ENCODE measurements around the gene DNAJB1. TPM values are rescaled to one million over a fixed set of nuclear protein-coding genes. Genes with fewer than 3 reads are reported as not detected.
A peak's percentile ranks its signal among the peaks of the same experiment; 100 is the strongest.
"Not testable (repeated sequence)": the region's sequence is repeated elsewhere in the genome, so short reads cannot be mapped to it uniquely, and the experiment has no call there.

Gene DNAJB1
- 64.1 TPM for total RNA-seq

DNA sequence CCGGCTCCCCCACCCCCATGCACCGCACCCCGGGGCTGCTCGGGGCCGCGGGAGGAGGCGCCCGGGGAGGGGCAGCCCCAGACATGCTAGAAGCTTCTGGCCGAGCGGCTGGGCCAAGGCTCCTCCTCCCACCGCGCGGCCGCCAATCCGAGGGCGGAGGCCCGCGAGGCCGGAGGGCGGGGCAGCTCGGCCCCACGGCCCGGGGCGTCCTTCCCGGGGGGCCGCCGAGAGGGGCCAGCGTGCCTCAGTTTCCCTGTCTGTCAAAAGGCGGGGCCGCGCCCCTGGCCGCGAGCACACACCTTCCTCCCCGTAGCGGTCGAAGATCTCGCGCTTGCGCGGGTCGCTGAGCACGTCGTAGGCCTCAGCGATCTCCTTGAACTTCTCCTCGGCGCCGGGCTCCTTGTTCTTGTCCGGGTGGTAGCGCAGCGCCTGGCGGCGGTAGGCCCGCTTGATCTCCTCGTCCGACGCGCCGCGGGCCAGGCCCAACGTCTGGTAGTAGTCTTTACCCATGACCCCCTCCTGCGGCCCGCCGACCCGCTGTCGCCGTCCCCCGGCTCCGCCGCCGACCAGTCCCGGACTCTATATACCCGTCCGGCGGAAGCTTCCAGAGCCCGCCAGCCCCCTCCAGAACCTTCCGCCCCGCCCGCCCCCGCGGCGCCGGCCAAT is at the start of gene DNAJB1:
Gene DNAJB1, minus strand, starts transcription at position 558 of the 666 bp plus-strand sequence. Its CDS starts 48 bp downstream, at position 510.
- peak in 2 of 3 donors; percentile 49 to 52 for DNase-seq (ENCODE audit: low read depth in 2 of 3, low spot score in 2 of 3)

DNA sequence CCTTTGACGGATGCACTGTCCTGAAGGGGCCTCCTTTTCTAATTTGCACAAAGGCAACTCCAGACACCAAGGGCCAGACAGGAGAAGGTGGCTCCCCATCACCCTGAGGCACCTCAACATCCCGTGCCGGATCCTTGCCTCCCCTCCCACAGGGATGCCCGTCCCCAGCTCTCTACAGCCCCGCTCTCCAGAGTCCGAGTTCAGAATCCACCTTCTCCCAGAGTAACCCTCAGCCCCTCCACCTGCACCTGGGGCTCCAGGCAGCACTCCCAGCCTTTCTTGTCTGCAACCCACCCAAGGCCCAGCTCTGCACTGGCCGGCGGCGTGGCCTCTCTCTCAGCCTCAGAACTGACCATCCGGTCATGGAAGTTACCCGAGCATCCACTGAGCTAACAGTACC is 48.9 kb upstream of the DNAJB1 start:
- DNase-seq (ENCODE audit: low read depth in 2 of 3, low spot score in 2 of 3): no peak

DNA sequence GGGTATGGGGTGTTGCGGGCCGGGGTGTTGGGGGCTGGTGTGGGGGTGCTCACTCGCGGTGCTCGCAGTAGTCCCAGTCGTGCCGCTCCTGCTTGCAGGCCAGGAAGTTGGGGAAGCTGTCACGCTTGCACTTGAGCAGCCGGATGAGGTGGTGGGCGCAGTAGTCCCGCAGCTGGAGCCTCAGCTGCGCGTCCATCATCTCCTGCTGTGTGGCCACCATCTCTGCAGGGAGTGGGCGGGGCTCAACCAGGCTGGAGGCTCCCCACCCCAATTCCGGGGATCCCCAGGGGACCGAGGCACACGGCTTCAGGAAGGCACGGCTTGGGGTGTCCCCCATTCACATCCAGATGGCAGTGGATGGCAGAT is 48.5 kb upstream of the DNAJB1 start:
- DNase-seq (ENCODE audit: low read depth in 2 of 3, low spot score in 2 of 3): no peak

DNA sequence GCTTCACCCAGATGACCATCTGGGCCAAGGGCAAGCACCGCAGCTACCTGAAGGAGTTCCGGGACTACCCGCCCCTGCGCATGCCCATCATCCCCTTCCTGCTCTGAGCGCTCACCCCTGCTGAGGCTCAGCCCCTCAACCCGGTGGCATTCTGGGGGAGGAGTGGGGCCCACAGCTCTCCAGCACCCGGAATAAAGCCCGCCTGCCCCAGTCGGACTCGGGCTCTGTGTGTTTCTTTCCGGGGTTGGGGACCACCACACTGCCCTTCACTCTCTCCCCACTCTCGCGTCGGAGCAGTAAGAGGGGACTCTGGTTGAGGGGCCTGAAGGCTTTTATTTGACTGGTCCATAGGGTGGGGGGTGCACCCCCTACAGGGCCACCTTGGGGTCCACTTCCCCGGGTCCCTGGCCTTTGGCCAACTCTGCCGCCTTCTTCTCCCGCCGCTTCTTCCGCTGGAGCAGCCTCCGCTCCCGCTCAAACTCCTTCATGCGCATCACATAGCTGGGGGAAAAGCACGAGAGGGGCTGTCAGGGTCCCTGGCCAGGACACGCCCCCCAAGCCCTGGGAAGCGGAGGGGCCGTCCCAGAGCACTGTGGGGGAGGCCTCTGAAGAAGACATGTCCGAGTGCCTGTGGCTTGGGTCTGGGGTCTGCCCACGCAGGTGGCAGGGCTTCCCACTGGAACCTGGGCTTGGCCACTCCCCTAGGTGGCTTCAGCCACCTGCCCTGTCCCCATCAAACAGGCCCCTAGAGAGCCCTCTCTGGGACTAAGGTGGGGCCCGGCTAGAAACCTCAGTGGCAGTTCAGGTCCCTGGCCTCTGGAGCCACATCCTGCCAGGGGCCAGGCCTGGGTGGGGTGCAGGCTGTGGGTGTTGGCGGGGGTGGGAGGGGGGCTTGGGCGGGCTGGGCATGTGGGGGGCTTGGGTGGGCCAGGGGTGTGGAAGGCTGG is 47.8 kb upstream of the DNAJB1 start:
- no peak for DNase-seq (ENCODE audit: low read depth in 2 of 3, low spot score in 2 of 3)

DNA sequence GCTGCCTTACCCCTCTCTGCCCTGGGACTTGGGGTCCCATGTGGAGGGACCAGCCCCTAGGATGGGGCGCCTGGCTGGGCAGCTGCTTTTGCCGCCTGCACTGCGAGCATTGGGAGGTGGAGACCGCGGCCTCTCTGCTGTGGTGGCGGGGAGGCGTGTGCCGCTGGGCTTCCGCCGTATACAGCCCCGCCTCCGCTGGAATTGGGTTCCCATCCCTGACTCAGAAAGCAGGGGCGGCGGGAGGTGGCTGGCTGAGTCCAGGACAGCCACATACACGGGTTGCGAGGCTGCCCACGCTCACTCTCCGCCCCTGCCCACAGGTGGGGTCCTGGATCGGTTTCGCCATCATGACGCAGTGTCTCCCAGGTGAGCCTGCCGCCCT is 47.1 kb upstream of the DNAJB1 start:
- DNase-seq (ENCODE audit: low read depth in 2 of 3, low spot score in 2 of 3): no peak

DNA sequence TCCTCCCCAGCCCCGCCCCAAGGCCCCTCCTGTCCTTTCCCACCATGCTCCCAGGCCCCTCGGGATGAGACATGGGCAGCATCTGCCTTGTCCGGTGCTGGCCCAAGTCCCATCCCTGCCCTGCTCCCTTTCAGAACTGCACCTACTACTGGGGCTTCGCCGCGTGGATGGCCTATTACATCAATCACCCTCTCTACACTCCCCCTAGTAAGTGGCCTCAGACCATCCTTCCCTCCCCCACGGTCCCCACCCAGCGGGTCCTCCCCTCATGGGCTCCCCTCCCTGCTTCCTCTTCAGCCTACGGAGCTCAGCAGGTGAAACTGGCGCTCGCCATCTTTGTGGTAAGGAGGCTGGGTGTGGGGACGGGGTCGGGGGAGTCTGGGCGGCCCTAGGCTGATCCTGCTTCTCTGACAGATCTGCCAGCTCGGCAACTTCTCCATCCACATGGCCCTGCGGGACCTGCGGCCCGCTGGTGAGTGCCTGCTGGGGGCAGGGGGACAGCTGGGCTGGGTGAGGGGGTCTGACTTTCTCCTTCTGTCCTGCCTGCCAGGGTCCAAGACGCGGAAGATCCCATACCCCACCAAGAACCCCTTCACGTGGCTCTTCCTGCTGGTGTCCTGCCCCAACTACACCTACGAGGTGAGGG is 46.6 kb upstream of the DNAJB1 start:
- not testable (repeated sequence) for DNase-seq (ENCODE audit: low read depth in 2 of 3, low spot score in 2 of 3)

DNA sequence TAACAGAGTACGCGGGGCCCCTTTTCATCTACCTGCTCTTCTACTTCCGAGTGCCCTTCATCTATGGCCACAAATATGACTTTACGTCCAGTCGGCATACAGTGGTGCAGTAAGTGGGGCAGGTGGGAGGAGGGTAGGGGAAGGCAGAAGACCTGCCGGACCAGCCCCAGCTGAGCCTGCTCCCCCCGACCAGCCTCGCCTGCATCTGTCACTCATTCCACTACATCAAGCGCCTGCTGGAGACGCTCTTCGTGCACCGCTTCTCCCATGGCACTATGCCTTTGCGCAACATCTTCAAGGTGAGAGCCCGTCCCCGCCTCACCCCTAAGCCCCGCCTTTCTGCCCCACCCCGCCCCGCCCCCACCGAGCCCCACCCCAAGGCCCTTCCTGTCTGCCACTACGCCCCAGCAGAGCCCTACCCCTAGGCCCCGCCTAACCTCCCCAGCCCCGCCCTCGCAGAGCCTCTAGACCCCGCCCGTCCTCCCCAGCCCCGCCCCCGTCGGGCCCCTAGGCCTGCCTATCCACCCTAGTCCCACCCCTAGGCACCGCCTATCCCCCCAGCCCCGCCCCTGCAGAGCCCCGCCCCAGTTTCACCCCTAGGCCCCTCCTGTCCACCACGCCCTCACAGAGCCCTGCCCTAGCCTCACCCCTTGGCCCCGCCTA is 45.9 kb upstream of the DNAJB1 start:
- peak in 2 of 3 donors; percentile 35 to 40 for DNase-seq (ENCODE audit: low read depth in 2 of 3, low spot score in 2 of 3)

DNA sequence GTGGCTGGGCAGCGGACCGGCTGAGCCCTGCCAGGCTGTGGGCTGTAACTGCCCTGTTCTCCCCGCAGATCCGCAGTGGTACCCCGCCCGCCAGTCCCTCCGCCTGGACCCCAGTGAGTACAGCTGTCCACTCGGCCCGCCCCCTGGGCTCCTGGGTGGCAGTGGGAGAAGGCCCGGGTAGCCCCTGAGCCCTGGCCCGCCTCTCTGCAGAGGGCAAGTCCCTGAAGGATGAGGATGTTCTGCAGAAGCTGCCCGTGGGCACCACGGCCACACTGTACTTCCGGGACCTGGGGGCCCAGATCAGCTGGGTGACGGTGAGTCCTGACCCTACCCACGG is 45.4 kb upstream of the DNAJB1 start:
- no peak for DNase-seq (ENCODE audit: low read depth in 2 of 3, low spot score in 2 of 3)

DNA sequence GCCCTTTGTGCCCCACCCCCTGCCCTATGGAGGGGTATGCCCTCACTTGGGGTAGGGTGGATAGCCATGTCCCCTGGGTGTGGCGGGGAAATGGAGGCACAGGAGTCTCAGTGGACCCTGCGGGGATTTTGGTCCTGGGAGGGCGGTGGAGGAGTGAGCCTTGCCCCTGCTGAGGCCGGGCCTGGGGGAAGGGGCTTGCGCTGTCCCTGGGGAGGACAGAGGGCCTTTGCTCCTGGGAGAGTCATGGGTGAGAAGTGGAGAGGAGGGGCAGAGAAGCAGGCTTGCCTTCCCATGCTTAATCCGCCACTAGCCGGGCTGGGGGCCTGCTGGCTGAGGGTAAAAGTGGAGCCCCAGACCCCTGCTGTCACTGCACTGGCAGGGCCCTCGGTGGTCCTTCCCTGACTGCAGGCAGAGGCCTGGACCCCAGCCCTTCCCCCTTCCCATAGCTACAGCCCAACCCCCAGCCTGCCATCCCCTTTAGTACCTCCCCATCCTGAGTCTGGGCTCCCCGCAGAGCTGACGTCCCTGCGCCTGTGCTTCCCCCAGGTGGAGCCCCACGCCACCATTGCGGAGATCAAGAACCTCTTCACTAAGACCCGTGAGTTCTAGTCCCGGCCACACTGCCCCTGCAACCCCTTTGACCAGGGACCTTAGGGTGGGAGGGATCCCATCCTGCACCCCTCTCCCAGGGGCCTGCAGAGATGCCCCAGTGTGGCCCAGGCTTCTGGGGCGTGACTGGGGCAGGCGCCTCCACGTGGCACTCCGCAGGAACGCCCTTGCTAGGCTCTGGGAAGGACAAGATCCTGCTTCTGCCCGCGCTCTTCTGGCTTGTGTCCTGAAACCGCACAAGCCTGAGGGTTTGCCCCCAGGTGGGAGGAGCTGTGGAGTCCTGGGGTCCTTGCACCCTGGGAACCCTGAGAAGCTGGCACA is 44.7 kb upstream of the DNAJB1 start:
- no peak for DNase-seq (ENCODE audit: low read depth in 2 of 3, low spot score in 2 of 3)

DNA sequence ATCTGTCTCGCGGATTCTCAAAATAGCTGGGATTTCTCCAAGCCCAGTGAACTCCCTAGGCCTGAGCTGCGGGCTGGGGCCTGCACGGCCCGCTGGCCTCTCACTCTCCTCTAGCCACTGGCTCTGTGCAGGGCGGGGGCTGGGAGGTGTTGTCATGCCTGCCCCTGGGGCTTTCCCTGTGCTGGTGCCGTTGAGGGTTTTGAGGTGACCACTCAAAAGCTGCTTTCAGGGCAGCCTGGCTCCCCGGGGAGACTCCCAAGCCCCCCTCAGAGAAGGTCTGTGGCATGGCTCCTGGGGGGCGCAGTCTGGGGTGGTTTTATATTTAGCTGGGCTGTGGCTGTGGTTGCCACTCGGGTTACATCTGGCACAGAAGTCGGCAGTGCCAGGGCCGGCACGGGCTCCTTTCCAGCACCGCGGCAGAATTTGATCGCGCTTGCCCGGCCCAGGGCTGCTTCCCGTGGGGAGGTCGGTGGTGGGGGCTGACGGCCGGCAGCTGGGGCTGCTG is 43.7 kb upstream of the DNAJB1 start:
- DNase-seq (ENCODE audit: low read depth in 2 of 3, low spot score in 2 of 3): no peak

DNA sequence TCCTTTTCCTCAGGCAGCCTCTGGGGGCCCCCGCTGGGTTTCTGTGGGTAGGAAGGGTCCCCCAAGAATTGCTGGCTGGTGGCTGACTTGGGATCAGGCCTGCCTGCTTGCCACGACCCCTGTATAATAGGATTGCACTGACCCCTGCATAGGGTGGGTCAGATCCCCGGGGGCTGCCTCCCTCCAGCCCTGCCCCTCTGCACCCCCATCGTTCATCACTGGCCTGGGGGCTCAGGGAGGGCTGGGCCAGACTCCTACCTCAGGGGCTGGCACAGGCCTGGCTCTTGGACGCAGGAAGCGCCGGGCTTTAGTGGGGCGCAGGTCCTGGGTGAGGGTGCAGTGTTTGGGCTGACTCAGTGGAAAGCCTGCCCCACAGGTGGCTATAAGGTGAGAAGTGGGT is 43.1 kb upstream of the DNAJB1 start:
- DNase-seq (ENCODE audit: low read depth in 2 of 3, low spot score in 2 of 3): no peak

DNA sequence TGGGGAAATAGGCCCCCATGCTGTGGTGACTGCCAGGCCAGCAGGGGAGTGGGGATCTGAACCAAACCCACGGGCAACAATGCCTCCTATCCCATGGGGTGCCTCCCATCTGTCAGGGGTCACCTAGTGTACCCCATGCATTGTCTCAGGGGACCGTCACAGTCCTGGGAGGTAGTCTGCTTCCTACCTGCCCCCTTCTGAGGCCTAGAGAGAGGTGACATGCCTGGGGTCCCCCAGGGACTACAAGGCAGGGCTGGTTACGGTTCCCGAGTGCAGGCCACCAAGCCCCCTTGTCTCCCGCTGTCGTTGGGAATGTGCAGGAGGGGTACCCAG is 42.5 kb upstream of the DNAJB1 start:
- no peak for DNase-seq (ENCODE audit: low read depth in 2 of 3, low spot score in 2 of 3)

DNA sequence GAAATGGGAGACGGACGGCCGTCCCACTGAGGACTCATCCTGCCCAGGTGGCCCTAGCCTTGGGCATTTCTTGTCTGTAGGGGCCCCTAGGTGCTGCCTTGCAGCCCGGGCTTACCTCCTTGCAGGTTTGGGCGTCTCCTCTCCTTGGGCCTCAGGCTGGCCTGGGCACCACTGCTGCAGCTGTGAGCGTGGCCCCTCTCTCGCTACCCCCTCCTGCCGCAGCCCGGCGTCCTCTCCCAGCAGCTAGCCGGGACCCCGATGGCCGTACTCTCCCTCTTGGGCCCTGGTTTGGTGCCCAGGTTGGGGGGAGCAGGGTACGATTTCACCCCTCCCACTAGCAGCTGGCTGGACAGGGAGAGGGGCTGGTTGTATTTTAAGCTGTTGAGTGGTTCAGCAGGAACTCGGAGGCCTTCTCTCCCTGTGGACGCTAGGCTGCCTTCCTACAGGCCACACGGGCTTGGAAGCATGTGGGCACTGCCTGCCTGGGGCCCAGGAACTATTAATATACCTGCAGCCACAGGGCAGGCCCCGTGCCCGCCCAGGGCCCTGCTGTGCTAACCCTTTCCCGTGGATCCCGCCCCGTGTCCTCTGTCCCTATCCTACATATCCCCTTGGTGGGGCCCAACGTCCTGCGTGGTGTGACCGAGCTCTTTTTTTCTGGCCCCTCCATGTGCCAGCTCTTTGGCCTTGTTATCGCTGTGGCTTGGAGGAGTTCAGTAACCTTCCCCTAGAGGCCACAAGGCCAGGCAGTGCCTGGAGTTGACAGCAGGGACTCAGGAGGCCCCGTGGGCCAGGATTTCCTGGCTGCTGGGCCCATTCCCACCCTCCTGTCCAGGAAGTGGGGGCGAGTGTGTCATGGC is 41.9 kb upstream of the DNAJB1 start:
- peak in 1 of 3 donors; percentile 33 for DNase-seq (ENCODE audit: low read depth in 2 of 3, low spot score in 2 of 3)

DNA sequence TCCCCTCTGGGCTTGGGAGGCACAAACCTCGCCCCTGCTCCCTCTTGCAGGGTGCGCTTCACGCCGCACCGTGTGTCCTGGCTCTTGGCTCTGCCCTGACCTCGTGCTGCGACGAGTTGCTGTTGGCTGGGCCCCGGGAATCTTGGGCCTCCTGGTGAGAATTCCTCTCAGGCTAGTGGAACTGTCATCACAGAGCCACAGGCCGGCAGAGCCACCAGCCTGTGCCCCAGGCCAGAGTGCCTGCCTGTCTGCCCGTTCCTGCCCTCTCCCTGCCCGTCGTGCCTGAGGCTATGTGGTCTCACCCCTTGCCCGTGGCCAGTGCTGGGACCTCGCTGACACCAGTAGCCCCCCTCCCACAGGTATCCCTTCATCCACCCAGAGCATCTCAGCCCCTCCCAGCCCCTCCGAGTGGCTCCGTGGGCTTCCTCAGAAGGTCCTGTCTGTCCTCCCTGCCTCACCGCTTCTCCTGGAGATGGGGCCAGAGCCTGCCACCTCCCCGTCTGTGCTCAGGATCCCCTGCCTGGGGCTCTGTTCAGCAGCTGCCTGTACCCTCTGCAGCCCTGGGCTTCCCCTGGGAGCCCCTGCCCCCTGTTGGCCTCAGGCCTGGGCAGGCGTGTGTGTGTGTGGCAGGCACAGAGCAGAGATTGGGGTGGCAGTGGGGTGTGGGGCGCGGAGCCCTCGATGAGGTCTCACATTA is 40.3 kb upstream of the DNAJB1 start:
- no peak for DNase-seq (ENCODE audit: low read depth in 2 of 3, low spot score in 2 of 3)

DNA sequence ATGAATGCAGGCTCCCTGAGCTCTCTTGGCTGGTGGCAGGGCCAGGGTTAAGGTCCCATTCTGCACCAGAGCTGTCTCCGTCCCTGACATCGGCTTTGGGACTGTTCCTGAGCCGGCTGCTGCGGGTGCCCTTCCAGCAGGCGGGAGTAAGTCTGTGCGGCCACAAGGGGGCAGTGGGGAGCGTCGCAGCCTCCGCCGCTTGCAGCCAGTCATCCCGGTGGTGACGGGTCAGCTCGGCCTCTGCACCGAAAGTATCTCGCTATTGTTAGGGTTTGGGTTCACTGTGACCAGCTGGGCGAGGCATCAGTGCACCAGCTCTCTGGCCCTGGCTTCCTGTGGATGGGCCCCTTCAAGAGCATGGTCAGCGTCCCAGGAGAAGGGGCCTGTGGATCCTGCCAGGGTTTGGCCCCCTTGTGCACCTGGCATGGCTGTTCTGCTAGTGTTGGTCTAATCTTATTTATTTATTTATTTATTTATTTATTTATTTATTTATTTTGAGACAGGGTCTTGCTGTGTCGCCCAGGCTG is 38.5 kb upstream of the DNAJB1 start:
- peak; percentile 55 to 77 (median 73) for DNase-seq (ENCODE audit: low read depth in 2 of 3, low spot score in 2 of 3)

DNA sequence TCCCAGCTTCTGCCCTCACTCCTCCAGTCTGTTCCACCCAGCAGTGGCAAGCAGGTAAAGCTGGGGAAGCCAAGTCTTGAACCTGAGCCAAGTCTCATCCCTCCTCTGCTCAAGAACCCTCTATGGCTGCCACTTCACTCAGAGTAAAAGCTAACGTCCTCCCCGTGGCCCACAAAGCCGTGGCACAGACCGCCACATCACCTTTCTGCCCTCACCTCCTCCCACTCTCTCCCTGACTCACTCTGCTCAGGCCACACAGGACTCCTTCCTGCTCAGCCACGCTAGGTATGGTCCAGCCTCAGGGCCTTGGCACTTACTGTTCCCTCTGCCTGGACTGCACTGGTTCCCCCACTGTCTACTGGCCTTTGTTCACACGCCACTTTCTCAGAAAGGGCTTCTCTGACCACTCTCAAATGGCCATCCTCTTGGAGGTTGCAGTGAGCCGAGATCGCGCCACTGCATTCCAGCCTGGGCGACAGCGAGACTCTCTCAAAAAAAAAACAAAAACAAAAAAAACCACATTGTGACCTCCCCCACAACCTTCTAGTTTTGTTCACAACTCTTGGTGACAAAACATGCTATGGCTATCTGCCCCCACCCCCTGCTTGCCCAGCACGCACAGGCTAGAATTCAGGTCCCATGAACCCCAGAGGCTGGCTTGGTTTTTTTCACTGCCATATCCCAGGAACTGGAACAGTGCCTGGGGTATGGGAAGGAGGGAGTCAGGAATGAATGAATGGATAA is 37.9 kb upstream of the DNAJB1 start:
- DNase-seq (ENCODE audit: low read depth in 2 of 3, low spot score in 2 of 3): no peak

DNA sequence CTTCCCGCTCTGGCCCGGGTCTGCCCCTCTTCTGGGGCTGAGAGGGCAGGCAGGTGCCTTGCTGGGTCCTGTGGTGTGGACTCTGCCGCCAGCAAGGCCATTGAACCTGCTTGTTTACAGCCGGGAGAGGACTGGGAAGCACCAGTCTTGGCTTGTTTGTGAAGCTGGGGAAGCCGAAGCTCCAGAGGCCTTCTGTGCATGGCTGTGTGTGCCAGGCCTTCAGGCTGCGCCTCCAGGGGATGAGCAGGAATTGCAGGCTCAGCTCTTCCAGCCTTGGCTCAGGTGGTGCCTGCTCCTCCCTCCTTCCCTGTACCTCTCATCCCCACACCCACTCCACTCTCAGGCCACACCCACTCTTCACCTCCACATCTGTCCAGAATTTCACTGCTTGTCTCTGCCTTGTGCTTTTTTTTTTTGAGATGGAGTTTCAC is 36.2 kb upstream of the DNAJB1 start:
- no peak for DNase-seq (ENCODE audit: low read depth in 2 of 3, low spot score in 2 of 3)

DNA sequence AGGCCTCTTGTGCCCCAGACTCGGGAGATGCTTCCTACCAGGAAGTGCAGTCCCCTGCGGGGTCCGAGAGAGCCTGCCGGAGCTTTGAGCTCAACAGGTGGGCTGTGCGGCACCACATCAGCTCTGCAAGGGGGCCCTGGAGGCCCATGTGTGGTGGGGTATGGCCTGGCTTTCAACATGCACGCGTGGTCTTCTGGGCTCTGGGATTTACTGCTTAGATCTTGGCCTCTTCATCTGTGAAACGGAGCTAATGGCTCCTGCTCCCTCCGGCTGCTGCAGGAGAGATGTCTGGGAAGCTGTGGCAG is 35.7 kb upstream of the DNAJB1 start:
- no peak for DNase-seq (ENCODE audit: low read depth in 2 of 3, low spot score in 2 of 3)

Data from hematopoietic multipotent progenitor cell (in vitro differentiated cells).